ENCODE results near the gene CD8B2.
"Not testable (repeated sequence)": the region's sequence is repeated elsewhere in the genome, so short reads cannot be mapped to it uniquely, and the experiment has no call there.

The CD8B2 gene

DNA sequence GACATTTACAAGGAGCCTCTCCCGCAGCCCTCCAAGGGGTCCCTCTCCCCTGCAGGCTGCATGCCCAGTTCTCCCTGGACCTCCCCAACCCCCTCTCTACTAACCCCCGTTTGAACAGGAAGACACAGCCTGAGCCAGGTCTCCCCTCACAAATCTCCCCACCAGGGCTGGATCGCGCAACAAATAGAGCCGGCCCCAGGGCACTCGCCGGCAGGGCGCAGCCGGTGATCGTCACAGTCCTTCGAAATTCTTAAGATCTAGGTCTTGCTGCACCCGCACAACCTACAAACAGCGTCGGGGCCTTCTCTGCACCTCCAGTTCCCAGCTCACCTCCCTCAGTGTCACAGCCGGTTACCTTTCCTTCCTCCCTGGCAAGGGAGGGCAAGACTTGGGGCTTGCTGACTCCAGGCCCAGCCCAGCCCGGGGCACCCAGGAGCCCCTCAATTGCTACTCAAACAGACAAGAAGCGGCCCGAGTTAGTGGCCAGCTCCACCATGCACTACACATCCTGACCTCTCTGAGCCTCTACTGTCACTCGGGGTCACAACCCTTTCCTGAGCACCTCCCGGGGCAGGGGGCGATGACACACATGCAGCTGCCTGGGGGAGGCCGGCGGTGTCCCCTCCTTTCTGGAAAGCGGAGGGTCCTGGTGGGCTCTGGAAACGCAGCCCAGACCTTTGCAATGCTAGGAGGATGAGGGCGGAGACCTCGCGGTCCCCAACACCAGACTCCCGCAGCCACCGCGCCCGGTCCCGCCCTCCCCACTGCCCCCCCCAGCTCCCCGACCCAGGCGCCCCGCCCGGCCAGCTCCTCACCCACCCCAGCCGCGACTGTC is at the start of gene CD8B2:
Gene CD8B2 (plus strand): TSS at position 814 of the 835 bp plus-strand sequence. CDS start 63 bp downstream, outside the sequence.
- not testable (repeated sequence) for H3K9me3 ChIP-seq (replicated peaks; ENCODE audit: insufficient read depth, low read length); DNase-seq; H3K4me3 ChIP-seq (ENCODE audit: low read length); H3K79me2 ChIP-seq (ENCODE audit: low read length); H3K4me1 ChIP-seq (ENCODE audit: low read length); H3F3A ChIP-seq (ENCODE audit: insufficient read depth, low read length); H3K9ac ChIP-seq (ENCODE audit: low read length); H4K20me1 ChIP-seq (ENCODE audit: insufficient read depth, low read length); H3K27me3 ChIP-seq (replicated peaks; ENCODE audit: insufficient read depth, low read length); H3K4me2 ChIP-seq (ENCODE audit: low read depth, low read length); H3K36me3 ChIP-seq (replicated peaks; ENCODE audit: insufficient read depth, low read length); H3K9me2 ChIP-seq (replicated peaks; ENCODE audit: insufficient read depth, low read length); H2AFZ ChIP-seq (ENCODE audit: low read length); H3K27ac ChIP-seq (ENCODE audit: low read length)

DNA sequence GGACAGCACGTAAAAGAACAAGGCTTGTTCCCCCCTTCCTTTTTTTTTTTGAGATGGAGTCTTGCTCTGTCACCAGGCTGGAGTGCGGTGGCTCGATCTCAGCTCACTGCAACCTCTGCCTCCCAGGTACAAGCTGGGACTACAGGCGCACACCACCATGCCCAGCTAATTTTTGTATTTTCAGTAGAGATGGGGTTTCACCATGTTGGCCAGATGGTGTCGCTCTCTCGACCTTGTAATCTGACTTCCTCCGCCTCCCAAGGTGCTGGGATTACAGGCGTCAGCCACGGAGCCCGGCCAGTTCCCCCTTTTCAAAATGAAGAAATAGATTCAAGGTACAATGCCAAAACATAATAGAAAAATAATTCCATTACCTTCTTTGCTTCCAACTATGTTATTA is 25.3 kb upstream of the CD8B2 start:
- H4K20me1 ChIP-seq (ENCODE audit: insufficient read depth, low read length); H3K9ac ChIP-seq (ENCODE audit: low read length); H3K27me3 ChIP-seq (replicated peaks; ENCODE audit: insufficient read depth, low read length); H3K36me3 ChIP-seq (replicated peaks; ENCODE audit: insufficient read depth, low read length); H2AFZ ChIP-seq (ENCODE audit: low read length); H3K4me2 ChIP-seq (ENCODE audit: low read depth, low read length); H3K79me2 ChIP-seq (ENCODE audit: low read length); H3F3A ChIP-seq (ENCODE audit: insufficient read depth, low read length); H3K4me1 ChIP-seq (ENCODE audit: low read length); H3K4me3 ChIP-seq (ENCODE audit: low read length); H3K27ac ChIP-seq (ENCODE audit: low read length); DNase-seq; H3K9me3 ChIP-seq (replicated peaks; ENCODE audit: insufficient read depth, low read length); H3K9me2 ChIP-seq (replicated peaks; ENCODE audit: insufficient read depth, low read length): not testable (repeated sequence)

DNA sequence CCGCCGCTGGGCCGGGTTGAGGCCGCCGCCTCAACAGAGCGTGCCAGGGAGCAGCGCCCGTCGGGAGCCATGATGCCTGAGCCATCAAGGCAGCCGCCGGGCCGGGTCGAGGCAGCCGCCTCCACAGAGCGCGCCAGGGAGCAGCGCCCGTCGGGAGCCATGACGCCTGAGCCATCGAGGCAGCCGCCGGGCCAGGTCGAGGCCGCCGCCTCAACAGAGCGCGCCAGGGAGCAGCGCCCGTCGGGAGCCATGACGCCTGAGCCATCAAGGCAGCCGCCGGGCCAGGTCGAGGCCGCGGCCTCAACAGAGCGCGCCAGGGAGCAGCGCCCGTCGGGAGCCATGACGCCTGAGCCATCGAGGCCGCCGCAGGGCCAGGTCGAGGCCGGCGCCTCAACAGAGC is 19.6 kb upstream of the CD8B2 start:
- H4K20me1 ChIP-seq (ENCODE audit: insufficient read depth, low read length); H3K9ac ChIP-seq (ENCODE audit: low read length); H3K9me2 ChIP-seq (replicated peaks; ENCODE audit: insufficient read depth, low read length); H3K27me3 ChIP-seq (replicated peaks; ENCODE audit: insufficient read depth, low read length); H3K36me3 ChIP-seq (replicated peaks; ENCODE audit: insufficient read depth, low read length); DNase-seq; H3K4me2 ChIP-seq (ENCODE audit: low read depth, low read length); H3K4me3 ChIP-seq (ENCODE audit: low read length); H3K27ac ChIP-seq (ENCODE audit: low read length); H3K4me1 ChIP-seq (ENCODE audit: low read length); H2AFZ ChIP-seq (ENCODE audit: low read length); H3F3A ChIP-seq (ENCODE audit: insufficient read depth, low read length); H3K79me2 ChIP-seq (ENCODE audit: low read length); H3K9me3 ChIP-seq (replicated peaks; ENCODE audit: insufficient read depth, low read length): not testable (repeated sequence)

DNA sequence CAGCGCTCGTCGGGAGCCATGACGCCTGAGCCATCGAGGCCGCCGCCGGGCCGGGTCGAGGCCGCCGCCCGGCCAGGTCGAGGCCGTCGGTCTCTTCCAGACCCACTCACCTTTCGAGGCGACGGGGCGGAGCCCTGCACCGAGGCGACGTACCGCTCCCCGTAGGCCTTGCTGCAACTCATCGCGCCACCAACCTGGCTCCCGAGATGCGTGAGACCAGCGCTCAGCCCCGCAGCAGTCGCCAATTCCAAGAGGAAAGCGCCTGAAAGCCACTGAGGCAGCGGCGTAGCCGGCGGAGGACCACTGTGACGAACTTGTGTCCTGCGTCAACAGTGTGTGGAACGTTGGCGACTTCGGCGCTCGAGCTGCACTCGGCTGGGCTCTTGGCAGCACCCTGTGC is 19.1 kb upstream of the CD8B2 start, which contains the start of gene RGPD3:
Gene RGPD3 (minus strand): TSS at position 307 of the 400 bp plus-strand sequence. CDS start 125 bp downstream, at position 182.
- not testable (repeated sequence) for H3F3A ChIP-seq (ENCODE audit: insufficient read depth, low read length); H3K36me3 ChIP-seq (replicated peaks; ENCODE audit: insufficient read depth, low read length); H3K27ac ChIP-seq (ENCODE audit: low read length); H3K79me2 ChIP-seq (ENCODE audit: low read length); DNase-seq; H3K9me3 ChIP-seq (replicated peaks; ENCODE audit: insufficient read depth, low read length); H3K4me1 ChIP-seq (ENCODE audit: low read length); H2AFZ ChIP-seq (ENCODE audit: low read length); H3K9ac ChIP-seq (ENCODE audit: low read length); H3K4me3 ChIP-seq (ENCODE audit: low read length); H3K4me2 ChIP-seq (ENCODE audit: low read depth, low read length); H3K9me2 ChIP-seq (replicated peaks; ENCODE audit: insufficient read depth, low read length); H3K27me3 ChIP-seq (replicated peaks; ENCODE audit: insufficient read depth, low read length); H4K20me1 ChIP-seq (ENCODE audit: insufficient read depth, low read length)

DNA sequence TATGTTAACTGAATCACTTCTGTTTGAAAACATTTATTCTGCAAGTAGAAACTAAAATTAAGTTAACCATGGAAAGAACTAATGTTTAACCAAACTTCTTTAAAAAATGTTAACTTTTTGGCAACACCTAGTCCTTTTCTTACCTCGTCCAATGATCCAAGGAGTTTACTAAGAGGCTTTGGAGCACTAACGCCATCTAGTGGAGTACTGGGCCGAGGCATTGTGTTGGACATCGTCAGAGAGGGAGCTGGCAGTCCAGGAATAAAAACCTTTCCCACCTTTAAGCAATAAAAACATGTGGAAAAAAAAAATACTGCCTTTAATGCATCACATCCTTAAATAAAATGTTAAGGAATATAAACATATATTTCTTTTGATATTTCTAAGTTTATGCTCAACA is 16.5 kb upstream of the CD8B2 start:
- H3F3A ChIP-seq (ENCODE audit: insufficient read depth, low read length); H4K20me1 ChIP-seq (ENCODE audit: insufficient read depth, low read length); H3K4me2 ChIP-seq (ENCODE audit: low read depth, low read length); H2AFZ ChIP-seq (ENCODE audit: low read length); H3K9me2 ChIP-seq (replicated peaks; ENCODE audit: insufficient read depth, low read length); H3K79me2 ChIP-seq (ENCODE audit: low read length); H3K27ac ChIP-seq (ENCODE audit: low read length); H3K36me3 ChIP-seq (replicated peaks; ENCODE audit: insufficient read depth, low read length); H3K27me3 ChIP-seq (replicated peaks; ENCODE audit: insufficient read depth, low read length); H3K9me3 ChIP-seq (replicated peaks; ENCODE audit: insufficient read depth, low read length); DNase-seq; H3K4me3 ChIP-seq (ENCODE audit: low read length); H3K9ac ChIP-seq (ENCODE audit: low read length); H3K4me1 ChIP-seq (ENCODE audit: low read length): not testable (repeated sequence)
- TF ChIP-seq, protein P1, sequence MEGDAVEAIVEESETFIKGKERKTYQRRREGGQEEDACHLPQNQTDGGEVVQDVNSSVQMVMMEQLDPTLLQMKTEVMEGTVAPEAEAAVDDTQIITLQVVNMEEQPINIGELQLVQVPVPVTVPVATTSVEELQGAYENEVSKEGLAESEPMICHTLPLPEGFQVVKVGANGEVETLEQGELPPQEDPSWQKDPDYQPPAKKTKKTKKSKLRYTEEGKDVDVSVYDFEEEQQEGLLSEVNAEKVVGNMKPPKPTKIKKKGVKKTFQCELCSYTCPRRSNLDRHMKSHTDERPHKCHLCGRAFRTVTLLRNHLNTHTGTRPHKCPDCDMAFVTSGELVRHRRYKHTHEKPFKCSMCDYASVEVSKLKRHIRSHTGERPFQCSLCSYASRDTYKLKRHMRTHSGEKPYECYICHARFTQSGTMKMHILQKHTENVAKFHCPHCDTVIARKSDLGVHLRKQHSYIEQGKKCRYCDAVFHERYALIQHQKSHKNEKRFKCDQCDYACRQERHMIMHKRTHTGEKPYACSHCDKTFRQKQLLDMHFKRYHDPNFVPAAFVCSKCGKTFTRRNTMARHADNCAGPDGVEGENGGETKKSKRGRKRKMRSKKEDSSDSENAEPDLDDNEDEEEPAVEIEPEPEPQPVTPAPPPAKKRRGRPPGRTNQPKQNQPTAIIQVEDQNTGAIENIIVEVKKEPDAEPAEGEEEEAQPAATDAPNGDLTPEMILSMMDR (IDR thresholded peaks at IDR 0.05; ENCODE audit: low read length) = peak; percentile 9; the same call in 1 of the 2 replicates

DNA sequence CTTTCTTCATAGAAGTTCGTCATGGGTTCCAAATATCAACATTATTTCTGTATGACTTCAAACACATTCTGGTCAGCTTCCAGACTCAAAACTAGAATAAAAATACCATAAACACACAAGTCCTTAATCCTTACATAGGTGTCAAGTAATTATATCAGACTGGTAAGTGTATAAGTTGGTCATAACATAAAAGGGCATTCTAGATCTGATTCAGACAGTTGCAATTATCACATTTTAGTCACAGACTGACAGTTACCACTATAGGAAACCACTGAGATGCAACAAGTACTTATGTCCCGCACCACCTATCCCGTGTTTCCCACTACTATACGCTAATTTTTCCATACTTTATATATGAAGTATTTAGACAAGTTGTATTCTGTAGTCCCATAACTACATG is 9.5 kb upstream of the CD8B2 start:
- H3K27ac ChIP-seq (ENCODE audit: low read length); H3K36me3 ChIP-seq (replicated peaks; ENCODE audit: insufficient read depth, low read length); H4K20me1 ChIP-seq (ENCODE audit: insufficient read depth, low read length); H3F3A ChIP-seq (ENCODE audit: insufficient read depth, low read length); H3K9me2 ChIP-seq (replicated peaks; ENCODE audit: insufficient read depth, low read length); H2AFZ ChIP-seq (ENCODE audit: low read length); H3K9ac ChIP-seq (ENCODE audit: low read length); H3K4me1 ChIP-seq (ENCODE audit: low read length); DNase-seq; H3K79me2 ChIP-seq (ENCODE audit: low read length); H3K4me2 ChIP-seq (ENCODE audit: low read depth, low read length); H3K27me3 ChIP-seq (replicated peaks; ENCODE audit: insufficient read depth, low read length); H3K9me3 ChIP-seq (replicated peaks; ENCODE audit: insufficient read depth, low read length); H3K4me3 ChIP-seq (ENCODE audit: low read length): not testable (repeated sequence)

DNA sequence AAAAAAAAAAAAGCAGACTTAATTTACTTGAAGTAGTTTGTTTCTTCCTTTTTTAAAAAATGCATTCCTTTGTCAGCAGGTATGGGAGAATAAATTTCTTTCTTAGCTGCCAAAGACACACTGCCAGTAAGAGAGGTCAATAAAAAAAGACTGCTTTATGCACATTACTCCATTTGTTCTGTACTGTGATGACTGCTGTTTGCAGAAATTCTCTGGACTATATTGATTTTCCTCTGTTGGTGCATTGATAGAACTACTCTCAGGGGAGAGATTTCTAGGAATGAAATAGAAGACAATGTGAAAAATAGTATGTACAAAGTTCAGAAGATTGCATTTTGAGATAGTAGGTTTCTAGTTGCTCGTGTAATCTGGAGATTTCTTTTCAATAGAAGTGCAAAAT is 7.6 kb upstream of the CD8B2 start:
- not testable (repeated sequence) for H3K4me2 ChIP-seq (ENCODE audit: low read depth, low read length); DNase-seq; H3K4me3 ChIP-seq (ENCODE audit: low read length); H3K27ac ChIP-seq (ENCODE audit: low read length); H3K4me1 ChIP-seq (ENCODE audit: low read length); H3K79me2 ChIP-seq (ENCODE audit: low read length); H3F3A ChIP-seq (ENCODE audit: insufficient read depth, low read length); H2AFZ ChIP-seq (ENCODE audit: low read length); H4K20me1 ChIP-seq (ENCODE audit: insufficient read depth, low read length); H3K9me2 ChIP-seq (replicated peaks; ENCODE audit: insufficient read depth, low read length); H3K9me3 ChIP-seq (replicated peaks; ENCODE audit: insufficient read depth, low read length); H3K27me3 ChIP-seq (replicated peaks; ENCODE audit: insufficient read depth, low read length); H3K36me3 ChIP-seq (replicated peaks; ENCODE audit: insufficient read depth, low read length); H3K9ac ChIP-seq (ENCODE audit: low read length)

Data from MM.1S (cell line).